B cell (primary cell): Measurements from ENCODE around the gene SNPH.

Source experiments
- CTCF ChIP-seq: fragments of 200-600 bp; IDR thresholded peaks from one replicate; pipeline ENCODE4 v1.8.0; 2022; ENCODE audit warnings: antibody characterized with exemption, mild to moderate bottlenecking
- EZH2 ChIP-seq: IDR thresholded peaks from 2 replicates; pipeline ENCODE4 v1.6.1; 2012; ENCODE audit warnings: borderline replicate concordance, low read depth, mild to moderate bottlenecking, moderate library complexity, low read length; ENCODE audit not compliant: insufficient read depth, poor library complexity, severe bottlenecking

DNA sequence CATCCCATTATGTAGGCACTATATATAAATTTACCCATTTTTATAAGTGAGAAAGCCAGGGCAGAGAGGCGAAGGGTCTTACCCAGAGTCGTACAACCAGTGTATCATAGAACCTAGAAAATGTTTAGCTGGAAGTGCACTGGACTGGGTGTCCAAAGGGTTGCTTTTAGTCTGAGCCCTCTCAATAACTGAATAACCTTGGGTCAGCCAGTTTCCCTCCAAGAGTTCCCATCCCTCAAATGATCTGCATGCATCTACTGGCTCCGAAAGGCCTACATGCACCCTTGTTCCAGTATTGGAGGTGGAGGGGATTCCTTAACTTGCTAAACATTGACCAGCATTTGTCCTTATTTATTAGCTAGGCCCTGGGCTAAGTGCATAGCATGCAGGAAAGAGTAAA, 3.8 kb downstream of the SNPH start:
- TF ChIP-seq CTCF (no peak), EZH2 (no peak)
